Measurements from ENCODE around the gene SPTB.

DNA sequence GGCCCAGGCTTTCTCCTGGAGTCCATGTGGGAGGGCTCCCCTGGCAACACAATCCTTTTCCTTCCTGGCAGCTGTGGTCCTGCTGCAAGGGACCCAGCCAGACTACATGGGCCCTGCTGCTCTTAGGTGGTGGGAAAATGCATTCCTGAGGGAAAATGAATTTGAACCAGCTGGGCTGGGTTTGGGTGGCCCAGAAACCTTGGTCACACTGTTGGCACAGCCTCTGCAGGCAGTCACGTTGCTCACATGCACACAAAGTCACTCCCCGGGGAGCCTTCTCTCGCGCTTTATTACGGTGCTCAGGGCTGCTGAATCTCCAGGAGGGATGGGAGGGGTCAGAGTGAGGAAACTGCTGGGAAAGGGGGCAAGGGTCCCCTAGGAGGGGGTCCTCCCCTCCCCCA lies 158.3 kb downstream of the SPTB start:
- TF ChIP-seq TAF1 (IDR thresholded peaks at IDR 0.05; ENCODE audit: low read depth, low read length), result no peak
- no peak for TF ChIP-seq POLR2AphosphoS5 (IDR thresholded peaks at IDR 0.05; ENCODE audit: low read depth, low read length)
- TF ChIP-seq POLR2A (IDR thresholded peaks at IDR 0.05; ENCODE audit: low read depth, low read length), result no peak
- TF ChIP-seq SPI1 (IDR thresholded peaks at IDR 0.05; ENCODE audit: low read depth, low read length), result no peak
